ENCODE data around the gene MAEA.

The MAEA gene

GRCh38 chr4:1355378-1355777 is 65.7 kb downstream of the MAEA start:
- DNase-seq = no peak

GRCh38 chr4:1356181-1356998 is 66.7 kb downstream of the MAEA start:
- peak; percentile 77 for DNase-seq

- DNase-seq = no peak
Observed at GRCh38 chr4:1357356-1358248, 67.9 kb downstream of the MAEA start.

- no peak for DNase-seq
Observed at GRCh38 chr4:1358421-1359143, 68.9 kb downstream of the MAEA start.

- no peak for DNase-seq
Observed at GRCh38 chr4:1359144-1359501, 69.4 kb downstream of the MAEA start.

GRCh38 chr4:1359976-1360375 is 70.3 kb downstream of the MAEA start:
- DNase-seq = no peak

- DNase-seq = no peak
Observed at GRCh38 chr4:1360423-1361283, 71.0 kb downstream of the MAEA start.

- DNase-seq = no peak
Observed at GRCh38 chr4:1361431-1361830, 71.7 kb downstream of the MAEA start.

- DNase-seq = no peak
Observed at GRCh38 chr4:1362046-1362445, 72.4 kb downstream of the MAEA start.

- DNase-seq = no peak
Observed at GRCh38 chr4:1362521-1362920, 72.8 kb downstream of the MAEA start.

- DNase-seq = no peak
Observed at GRCh38 chr4:1363513-1363912, 73.8 kb downstream of the MAEA start.

- DNase-seq = no peak
Observed at GRCh38 chr4:1364217-1364616, 74.5 kb downstream of the MAEA start.

GRCh38 chr4:1364748-1365147 is 75.1 kb downstream of the MAEA start:
- no peak for DNase-seq

- DNase-seq = no peak
Observed at GRCh38 chr4:1365271-1366178, 75.8 kb downstream of the MAEA start.

- no peak for DNase-seq
Observed at GRCh38 chr4:1366371-1367229, 76.9 kb downstream of the MAEA start.

- DNase-seq = no peak
Observed at GRCh38 chr4:1367230-1367935, 77.7 kb downstream of the MAEA start.

- no peak for DNase-seq
Observed at GRCh38 chr4:1367936-1368289, 78.2 kb downstream of the MAEA start.

- no peak for DNase-seq
Observed at GRCh38 chr4:1368421-1369090, 78.9 kb downstream of the MAEA start.

GRCh38 chr4:1369091-1369450 is 79.4 kb downstream of the MAEA start:
- no peak for DNase-seq

All from activated CD8-positive, alpha-beta memory T cell treated with anti-CD3 and anti-CD28 coated beads, Interleukin-2, amount 50 U/mL, for 48 hours (primary cell).